HT-29 (cell line): ENCODE results near the gene ADAMTS16. TPM values are rescaled to one million over a fixed set of nuclear protein-coding genes. Genes with fewer than 3 reads are reported as not detected.

Source experiments
- DNase-seq: peaks from one replicate; pipeline ENCODE4 v3.0.0-alpha.2; 2015; ENCODE audit warnings: low spot score
- total RNA-seq: library from RNA; depleted of rRNA; stranded (reverse); fragments of >200 nt; shearing (Covaris generic); gene quantifications from 2 replicates; pipeline ENCODE4 v1.2.3, GENCODE V29; 2014

Gene ADAMTS16
- total RNA-seq, 1 experiment from 2014 or later = not detected

DNA sequence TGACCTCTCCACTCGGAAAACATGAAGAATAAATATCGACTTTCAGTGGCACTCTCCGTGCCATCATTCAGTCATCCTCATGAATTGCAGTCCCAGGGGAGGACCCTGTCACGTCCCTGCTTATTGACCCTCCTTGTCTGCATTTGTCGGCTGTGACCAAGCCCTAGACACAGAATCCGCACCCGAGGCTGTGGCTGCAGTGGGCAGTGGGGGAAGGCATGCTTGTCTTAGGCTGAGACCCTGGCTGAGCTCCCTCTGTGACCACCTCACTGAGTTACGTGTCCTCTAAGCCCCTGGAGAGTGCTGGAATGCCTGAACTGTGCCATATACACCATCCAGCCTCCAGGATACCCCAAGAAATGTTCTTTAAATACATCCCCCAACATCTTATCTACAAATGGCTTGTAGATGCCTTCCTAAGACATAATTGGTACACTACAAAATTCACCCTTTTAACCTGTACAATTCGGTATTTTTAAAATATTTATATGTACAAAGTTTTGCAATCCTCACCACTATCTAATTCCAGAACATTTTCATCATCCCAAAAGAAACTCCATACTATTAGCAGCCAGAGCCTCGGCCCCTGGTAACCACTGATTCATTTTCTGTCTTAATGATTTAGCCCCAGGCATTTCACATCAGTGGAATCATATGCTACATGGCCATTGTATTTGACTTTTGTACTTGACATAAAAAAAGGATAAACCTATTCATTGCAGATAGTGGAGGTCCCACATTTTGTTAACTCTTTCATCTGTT is 201.6 kb downstream of the ADAMTS16 start:
- DNase-seq = no peak

GRCh38 chr5:5342784-5343183 is 202.7 kb downstream of the ADAMTS16 start:
- DNase-seq = no peak

- DNase-seq = no peak
These were observed 203.4 kb downstream of the ADAMTS16 start for GRCh38 chr5:5343568-5343967.

DNA sequence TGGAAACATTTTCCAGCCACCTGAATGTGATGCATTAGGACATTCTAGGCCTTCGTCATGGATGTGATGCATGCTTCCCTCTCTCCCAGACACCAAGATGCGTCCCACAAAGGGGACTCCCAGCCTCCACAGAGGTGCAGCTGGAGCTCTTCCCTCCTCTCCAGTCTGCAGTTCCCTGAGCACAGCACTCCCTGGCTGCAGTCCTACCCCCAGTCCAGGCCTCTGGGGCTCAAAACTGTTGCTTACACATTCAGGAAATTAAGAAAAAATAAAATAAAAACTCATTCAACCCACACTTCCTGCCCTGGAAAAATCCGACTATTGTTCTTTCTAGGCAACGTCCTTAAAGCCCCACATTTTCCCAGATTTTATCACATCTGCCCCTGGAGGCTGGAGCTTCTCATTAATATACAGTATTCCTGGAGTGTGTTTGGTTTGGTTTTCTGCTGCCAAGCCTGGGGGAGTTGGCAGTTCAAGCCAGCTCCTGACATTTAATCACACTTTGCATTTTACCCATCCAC is 204.0 kb downstream of the ADAMTS16 start:
- no peak for DNase-seq

DNA sequence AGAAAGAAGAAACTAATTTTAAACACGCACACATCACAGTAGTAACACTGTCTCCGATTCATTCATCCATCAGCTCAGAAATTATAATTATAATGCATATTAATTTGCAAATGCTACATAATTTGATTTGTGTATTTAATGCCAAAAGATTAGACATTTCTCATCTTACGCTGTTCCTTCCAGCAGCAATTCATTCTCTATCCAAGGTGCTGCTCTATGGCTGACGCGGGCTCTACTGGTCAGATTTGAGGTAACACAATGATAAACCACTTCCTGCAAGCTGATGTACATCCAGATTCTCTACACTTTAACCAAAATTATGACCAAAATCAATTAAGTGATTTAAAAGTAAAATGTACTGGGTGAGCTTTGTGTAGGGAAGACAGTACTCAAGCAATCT is 204.5 kb downstream of the ADAMTS16 start:
- no peak for DNase-seq

- DNase-seq = no peak
These were observed 207.3 kb downstream of the ADAMTS16 start for GRCh38 chr5:5347442-5347841.

- DNase-seq = no peak
These were observed 208.0 kb downstream of the ADAMTS16 start for GRCh38 chr5:5348135-5348534.

DNA sequence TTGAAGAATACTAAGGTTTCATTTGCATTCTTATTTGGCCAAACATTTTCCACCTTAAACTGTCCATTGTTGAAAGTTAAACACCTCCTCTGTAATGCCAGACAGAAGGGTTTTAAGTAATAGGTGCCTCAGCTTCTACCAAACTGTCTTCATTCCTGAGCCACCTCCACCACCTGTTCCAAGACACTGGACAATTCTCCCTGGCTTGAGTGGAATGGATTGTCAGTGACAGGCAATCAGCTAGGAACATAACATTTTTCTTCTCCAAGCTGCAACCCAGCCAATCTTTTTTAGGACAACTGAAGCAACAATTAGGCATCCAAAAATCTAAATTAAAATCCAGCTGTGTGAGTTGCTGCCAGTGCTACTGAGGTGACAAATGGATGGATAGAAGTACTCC is 208.4 kb downstream of the ADAMTS16 start:
- DNase-seq = no peak

GRCh38 chr5:5350101-5350500 is 210.0 kb downstream of the ADAMTS16 start:
- no peak for DNase-seq

GRCh38 chr5:5351288-5351979 is 211.3 kb downstream of the ADAMTS16 start:
- DNase-seq = no peak

GRCh38 chr5:5352675-5353074 is 212.5 kb downstream of the ADAMTS16 start:
- DNase-seq = no peak

DNA sequence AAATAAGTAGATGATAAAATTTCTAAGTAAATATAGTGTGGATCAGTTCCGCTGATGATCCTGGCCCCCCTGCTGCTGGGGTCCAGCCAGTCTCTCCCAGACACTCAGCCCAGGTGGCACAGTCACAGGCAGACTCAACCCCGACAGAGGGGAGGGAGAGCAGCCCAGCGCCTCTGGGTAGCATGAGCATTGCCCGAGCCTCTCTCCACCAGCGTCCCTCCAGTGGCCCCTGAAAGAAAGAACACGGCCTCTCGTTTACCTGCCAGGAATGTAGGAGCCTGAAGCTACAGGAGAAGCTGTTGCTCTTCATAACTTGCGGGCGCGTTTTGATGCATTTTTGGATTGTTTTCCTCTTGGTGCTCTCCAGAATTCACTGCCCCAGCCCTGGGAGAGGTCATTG is 213.6 kb downstream of the ADAMTS16 start:
- no peak for DNase-seq

GRCh38 chr5:5356765-5357164 is 216.6 kb downstream of the ADAMTS16 start:
- no peak for DNase-seq

DNA sequence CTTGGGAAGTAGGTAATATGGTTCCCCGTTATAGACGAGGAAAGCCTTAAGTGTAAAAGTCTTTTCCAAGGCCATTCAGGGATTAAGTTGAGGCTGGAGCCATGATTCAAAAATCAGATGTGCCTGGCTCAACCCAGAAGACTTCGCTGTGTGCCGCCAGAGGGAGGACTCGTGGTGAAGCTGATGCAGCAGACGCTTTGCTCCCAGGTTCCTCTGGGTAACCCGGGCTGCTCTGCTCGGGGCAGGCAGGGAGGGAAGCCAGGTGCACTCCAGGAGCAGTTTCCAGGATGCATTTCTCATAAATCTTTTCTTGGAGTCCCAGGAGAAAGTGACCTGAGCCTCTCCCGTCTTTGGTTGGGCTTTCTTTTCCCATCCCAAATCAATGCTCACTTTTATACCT is 219.5 kb downstream of the ADAMTS16 start:
- no peak for DNase-seq

DNA sequence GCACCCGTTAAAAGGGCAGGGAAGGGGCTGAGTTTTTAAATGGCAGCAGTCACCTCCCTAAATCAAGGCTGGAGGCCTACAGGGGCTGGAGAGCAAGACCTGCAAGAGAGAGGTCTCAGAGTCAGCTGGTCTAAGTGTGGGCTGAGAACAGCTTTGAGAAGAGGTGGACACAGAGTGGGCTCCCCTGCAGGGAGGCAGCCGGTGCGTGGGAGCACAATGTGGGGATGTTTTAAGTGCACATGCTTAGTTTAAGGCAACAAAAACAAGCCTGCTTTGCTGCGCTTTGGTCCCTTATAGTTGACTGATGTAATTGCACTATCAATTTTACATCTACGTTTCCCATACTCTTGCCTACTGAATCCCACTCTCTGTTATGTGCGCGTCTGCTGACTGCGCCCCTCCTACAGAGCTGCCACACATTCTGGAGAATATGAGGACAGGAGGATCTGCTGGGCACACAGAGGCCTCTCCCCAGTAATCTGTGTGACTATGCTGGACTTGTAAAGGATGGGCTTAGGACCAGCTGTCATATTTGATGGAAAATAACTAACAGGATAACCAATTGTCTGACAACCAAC is 220.3 kb downstream of the ADAMTS16 start:
- no peak for DNase-seq

- DNase-seq = no peak
These were observed 220.9 kb downstream of the ADAMTS16 start for GRCh38 chr5:5360941-5361520.

- no peak for DNase-seq
These were observed 222.9 kb downstream of the ADAMTS16 start for GRCh38 chr5:5363045-5363444.

DNA sequence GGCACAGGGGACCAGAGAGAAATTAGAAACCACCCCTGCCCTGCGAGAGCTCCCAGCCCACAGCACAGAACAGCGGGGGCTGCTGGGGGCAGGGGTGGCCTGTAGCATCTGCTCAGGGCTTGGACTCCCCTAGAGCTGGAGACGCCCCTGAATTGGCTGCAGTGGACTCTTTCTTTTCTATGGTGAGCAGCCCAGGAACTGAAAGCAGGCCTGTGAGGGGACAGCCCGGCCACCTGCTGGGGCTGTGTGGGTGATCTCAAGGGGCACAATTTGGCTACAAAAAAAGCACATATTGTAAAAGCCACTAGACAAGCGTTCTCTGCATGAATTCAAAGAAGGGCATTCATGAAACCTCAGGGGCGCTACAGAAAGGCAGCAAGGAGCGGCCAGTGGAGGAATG is 224.8 kb downstream of the ADAMTS16 start:
- no peak for DNase-seq

- no peak for DNase-seq
These were observed 227.6 kb downstream of the ADAMTS16 start for GRCh38 chr5:5367739-5368138.

- no peak for DNase-seq
These were observed 229.0 kb downstream of the ADAMTS16 start for GRCh38 chr5:5369051-5369605.
